GM19324 (cell line): ENCODE results near the gene TOX3.

ENCODE experiments used
- ATAC-seq: cut with Tn5 transposase; IDR thresholded peaks from one replicate; pipeline ENCODE4 v1.9.1; 2021; ENCODE audit warnings: mild to moderate bottlenecking, moderate library complexity; ENCODE audit not compliant: unreplicated experiment, low FRiP score

The TOX3 gene

GRCh38 chr16:52567193-52567592 is 20.2 kb upstream of the TOX3 start:
- no peak for ATAC-seq

- no peak for ATAC-seq
Observed at GRCh38 chr16:52563767-52564611, 17.0 kb upstream of the TOX3 start.

- no peak for ATAC-seq
Observed at GRCh38 chr16:52562770-52563169, 15.8 kb upstream of the TOX3 start.

- no peak for ATAC-seq
Observed at GRCh38 chr16:52561910-52562741, 15.2 kb upstream of the TOX3 start.

GRCh38 chr16:52558448-52558847 is 11.5 kb upstream of the TOX3 start:
- no peak for ATAC-seq

GRCh38 chr16:52557236-52557635 is 10.3 kb upstream of the TOX3 start:
- ATAC-seq, result no peak

- no peak for ATAC-seq
Observed at GRCh38 chr16:52556083-52556482, 9.1 kb upstream of the TOX3 start.

- ATAC-seq, result no peak
Observed at GRCh38 chr16:52555572-52555971, 8.6 kb upstream of the TOX3 start.

- no peak for ATAC-seq
Observed at GRCh38 chr16:52554334-52554733, 7.4 kb upstream of the TOX3 start.

- ATAC-seq, result no peak
Observed at GRCh38 chr16:52553322-52553721, 6.4 kb upstream of the TOX3 start.

GRCh38 chr16:52552643-52553042 is 5.7 kb upstream of the TOX3 start:
- no peak for ATAC-seq

- no peak for ATAC-seq
Observed at GRCh38 chr16:52549011-52549692, 2.2 kb upstream of the TOX3 start.

GRCh38 chr16:52548261-52549010 is 1.5 kb upstream of the TOX3 start:
- ATAC-seq, result no peak

- no peak for ATAC-seq
Observed at GRCh38 chr16:52547834-52548215, 882 bp upstream of the TOX3 start.

- ATAC-seq, result no peak
Observed at GRCh38 chr16:52546291-52547003, 496 bp downstream of the TOX3 start.

GRCh38 chr16:52545898-52546266 is 1.1 kb downstream of the TOX3 start:
- no peak for ATAC-seq

GRCh38 chr16:52545222-52545897 is 1.6 kb downstream of the TOX3 start:
- no peak for ATAC-seq

GRCh38 chr16:52544703-52545102 is 2.2 kb downstream of the TOX3 start:
- ATAC-seq, result no peak

GRCh38 chr16:52543654-52544053 is 3.3 kb downstream of the TOX3 start:
- ATAC-seq, result no peak
